Gastroesophageal sphincter (tissue), 3 donors: ENCODE data around the gene MRPS21.

ENCODE experiments used
- POLR2A ChIP-seq, 2 donors: fragments of 450-650 bp; IDR thresholded peaks; one replicate each; pipeline ENCODE4 v1.6.1; 2017; ENCODE audit warnings: antibody characterized with exemption in 2 of 2, mild to moderate bottlenecking in 2 of 2, moderate library complexity in 1 of 2
- POLR2AphosphoS5 ChIP-seq: sonication (generic); formaldehyde crosslinking; IDR thresholded peaks from one replicate; pipeline ENCODE4 v1.6.1; 2017; ENCODE audit warnings: antibody characterized with exemption
- TF ChIP-seq, protein P1 (sequence below), 4 experiments: fragments of 200-600 bp in 2 of 4; fragments of 450-650 bp in 2 of 4; sonication (generic) in 1 of 4; IDR thresholded peaks; one replicate each; pipeline ENCODE4 v1.5.1; 2017 to 2019; ENCODE audit warnings: antibody characterized with exemption in 4 of 4, mild to moderate bottlenecking in 2 of 4, moderate library complexity in 2 of 4

DNA sequence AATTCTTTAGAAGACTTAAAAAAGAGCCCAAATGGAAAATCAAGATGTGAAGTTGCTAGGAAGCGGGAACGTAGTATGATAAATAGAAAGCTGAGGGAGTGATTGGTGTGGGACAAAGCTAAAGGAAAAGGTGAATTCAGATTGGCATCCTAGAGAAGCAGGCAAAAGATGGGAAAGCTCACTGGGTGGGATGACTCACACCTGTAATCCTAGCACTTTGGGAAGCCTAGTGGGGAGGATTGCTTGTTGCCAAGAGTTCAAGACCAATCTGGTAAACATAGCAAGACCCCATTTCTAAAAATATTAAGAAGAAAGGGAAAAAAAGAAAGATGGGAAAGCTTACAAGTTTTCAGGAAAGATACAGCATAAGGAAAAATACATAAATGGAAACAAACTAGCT, 1.8 kb downstream of the MRPS21 start:
- no peak for TF ChIP-seq POLR2AphosphoS5
- no peak for TF ChIP-seq POLR2A (IDR thresholded peaks at IDR 0.05)
- TF ChIP-seq, protein P1, sequence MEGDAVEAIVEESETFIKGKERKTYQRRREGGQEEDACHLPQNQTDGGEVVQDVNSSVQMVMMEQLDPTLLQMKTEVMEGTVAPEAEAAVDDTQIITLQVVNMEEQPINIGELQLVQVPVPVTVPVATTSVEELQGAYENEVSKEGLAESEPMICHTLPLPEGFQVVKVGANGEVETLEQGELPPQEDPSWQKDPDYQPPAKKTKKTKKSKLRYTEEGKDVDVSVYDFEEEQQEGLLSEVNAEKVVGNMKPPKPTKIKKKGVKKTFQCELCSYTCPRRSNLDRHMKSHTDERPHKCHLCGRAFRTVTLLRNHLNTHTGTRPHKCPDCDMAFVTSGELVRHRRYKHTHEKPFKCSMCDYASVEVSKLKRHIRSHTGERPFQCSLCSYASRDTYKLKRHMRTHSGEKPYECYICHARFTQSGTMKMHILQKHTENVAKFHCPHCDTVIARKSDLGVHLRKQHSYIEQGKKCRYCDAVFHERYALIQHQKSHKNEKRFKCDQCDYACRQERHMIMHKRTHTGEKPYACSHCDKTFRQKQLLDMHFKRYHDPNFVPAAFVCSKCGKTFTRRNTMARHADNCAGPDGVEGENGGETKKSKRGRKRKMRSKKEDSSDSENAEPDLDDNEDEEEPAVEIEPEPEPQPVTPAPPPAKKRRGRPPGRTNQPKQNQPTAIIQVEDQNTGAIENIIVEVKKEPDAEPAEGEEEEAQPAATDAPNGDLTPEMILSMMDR (IDR thresholded peaks at IDR 0.05): no peak
